GM12872 (cell line): ENCODE results near the gene HYAL3.
A peak's percentile ranks its signal among the peaks of the same experiment; 100 is the strongest.

ENCODE experiments used
- TF ChIP-seq, protein P1 (sequence below): IDR thresholded peaks from 3 replicates; pipeline ENCODE4 v1.5.1; 2011; ENCODE audit warnings: low read depth, mild to moderate bottlenecking, low read length, moderate library complexity; ENCODE audit not compliant: insufficient read depth

Gene HYAL3

GRCh38 chr3:50248387-50248786 is 50.8 kb downstream of the HYAL3 start:
- TF ChIP-seq, protein P1, sequence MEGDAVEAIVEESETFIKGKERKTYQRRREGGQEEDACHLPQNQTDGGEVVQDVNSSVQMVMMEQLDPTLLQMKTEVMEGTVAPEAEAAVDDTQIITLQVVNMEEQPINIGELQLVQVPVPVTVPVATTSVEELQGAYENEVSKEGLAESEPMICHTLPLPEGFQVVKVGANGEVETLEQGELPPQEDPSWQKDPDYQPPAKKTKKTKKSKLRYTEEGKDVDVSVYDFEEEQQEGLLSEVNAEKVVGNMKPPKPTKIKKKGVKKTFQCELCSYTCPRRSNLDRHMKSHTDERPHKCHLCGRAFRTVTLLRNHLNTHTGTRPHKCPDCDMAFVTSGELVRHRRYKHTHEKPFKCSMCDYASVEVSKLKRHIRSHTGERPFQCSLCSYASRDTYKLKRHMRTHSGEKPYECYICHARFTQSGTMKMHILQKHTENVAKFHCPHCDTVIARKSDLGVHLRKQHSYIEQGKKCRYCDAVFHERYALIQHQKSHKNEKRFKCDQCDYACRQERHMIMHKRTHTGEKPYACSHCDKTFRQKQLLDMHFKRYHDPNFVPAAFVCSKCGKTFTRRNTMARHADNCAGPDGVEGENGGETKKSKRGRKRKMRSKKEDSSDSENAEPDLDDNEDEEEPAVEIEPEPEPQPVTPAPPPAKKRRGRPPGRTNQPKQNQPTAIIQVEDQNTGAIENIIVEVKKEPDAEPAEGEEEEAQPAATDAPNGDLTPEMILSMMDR: no peak

- TF ChIP-seq, protein P1: no peak
These were observed 52.7 kb downstream of the HYAL3 start for GRCh38 chr3:50246517-50246954.

DNA sequence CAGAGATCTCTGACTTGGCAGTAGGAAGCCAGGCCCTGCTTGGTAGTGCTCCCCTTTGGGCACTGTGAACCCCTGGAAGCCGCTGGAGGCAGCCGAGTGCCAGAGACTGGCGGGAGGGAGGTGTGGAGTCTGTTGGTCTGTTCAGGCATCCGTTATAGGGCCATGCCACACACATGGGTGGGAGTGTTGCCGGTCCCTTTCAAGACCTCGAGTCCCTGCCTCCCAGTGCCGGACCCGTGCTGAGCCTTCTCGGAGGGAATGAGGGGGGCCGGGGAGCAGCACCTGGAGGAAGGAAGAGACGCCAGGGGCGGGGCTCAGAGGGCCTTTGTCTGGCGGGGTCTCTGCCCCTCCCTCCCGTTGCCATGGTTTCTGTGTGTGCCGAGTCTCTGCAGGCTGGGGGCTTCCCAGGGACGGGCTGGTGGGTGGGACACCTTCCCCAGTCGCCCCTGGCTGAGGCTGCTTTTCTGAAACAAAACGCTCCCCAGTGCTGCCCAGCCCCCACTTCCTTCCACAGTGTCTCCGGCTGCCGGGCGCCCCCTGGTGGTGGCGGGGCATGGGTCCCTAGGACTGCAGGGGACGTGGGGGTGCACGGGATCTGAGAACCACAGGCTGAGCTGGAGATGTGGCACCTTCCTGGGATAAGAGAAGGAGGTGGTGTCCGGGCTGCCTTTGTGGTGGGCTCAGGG is 53.2 kb downstream of the HYAL3 start:
- TF ChIP-seq, protein P1: peak; percentile 93

DNA sequence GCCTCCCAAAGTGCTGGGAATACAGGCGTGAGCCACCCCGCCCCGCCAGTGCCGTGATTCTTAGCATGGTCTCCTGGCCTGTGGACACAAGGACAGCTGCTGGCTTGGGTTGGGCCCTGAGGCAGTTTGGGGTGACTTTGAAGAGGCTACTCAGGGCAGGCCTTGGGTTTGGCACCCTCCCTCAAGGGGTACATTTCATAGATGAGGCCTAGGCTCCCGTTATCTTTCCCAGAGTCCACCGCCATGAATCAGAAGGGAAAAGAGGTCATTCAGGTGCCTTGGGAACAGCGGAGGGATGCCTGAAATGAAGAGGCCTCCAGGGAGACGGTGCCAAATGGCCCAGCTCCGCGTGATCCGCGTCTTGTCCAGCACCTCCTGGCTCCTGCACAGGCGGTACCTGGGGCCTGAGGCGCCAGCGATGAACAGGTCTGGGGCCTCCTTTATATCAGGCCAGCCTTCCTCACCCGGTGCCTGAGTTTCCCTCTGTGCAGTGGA is 53.9 kb downstream of the HYAL3 start:
- TF ChIP-seq, protein P1: no peak

- TF ChIP-seq, protein P1: no peak
These were observed 55.7 kb downstream of the HYAL3 start for GRCh38 chr3:50243543-50243895.

DNA sequence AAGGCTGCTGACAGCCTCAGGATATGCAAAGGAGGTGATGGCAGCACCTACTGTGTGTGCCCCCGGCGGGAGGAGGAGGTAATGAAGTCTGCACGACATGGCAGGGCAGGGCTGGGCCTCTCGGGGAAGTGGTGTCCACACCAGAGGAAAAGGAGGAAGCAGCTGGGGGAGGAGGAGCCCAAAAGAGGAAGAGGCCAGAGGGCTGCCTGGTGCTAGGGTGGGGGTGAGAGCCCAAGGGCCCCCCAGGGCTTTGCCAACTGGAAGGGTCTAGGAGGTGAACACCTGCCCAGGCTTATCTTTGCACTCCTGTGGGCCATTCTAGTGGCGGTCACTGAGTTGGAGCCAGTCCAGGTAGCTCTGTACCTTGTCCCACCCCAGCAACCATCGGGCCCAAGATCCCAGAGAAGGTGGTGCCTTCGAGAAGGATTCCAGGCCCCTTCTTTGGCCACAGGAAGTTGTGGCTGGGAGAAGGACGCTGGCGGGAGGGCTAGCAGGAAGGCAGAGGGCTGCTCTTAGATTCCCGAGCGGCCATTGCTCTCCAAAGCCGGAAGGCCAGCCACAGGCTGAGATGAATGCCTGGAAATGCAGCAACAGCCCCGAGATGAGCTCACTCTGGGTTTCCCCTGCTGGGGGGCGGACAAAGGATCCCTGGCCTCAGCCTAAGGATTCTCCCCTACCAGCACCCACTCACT is 56.2 kb downstream of the HYAL3 start:
- TF ChIP-seq, protein P1: peak; percentile 14; the same call in 1 of the 3 replicates
